ENCODE results near the gene EMP1.
"Not testable (repeated sequence)": the region's sequence is repeated elsewhere in the genome, so short reads cannot be mapped to it uniquely, and the experiment has no call there.

The EMP1 gene

GRCh38 chr12:13257356-13257875, 60.9 kb downstream of the EMP1 start:
- DNase-seq (ENCODE audit: low read depth), result no peak

GRCh38 chr12:13258197-13258596, 61.7 kb downstream of the EMP1 start:
- no peak for DNase-seq (ENCODE audit: low read depth)

- no peak for DNase-seq (ENCODE audit: low read depth)
Measured at GRCh38 chr12:13258717-13259119, 62.2 kb downstream of the EMP1 start.

DNA sequence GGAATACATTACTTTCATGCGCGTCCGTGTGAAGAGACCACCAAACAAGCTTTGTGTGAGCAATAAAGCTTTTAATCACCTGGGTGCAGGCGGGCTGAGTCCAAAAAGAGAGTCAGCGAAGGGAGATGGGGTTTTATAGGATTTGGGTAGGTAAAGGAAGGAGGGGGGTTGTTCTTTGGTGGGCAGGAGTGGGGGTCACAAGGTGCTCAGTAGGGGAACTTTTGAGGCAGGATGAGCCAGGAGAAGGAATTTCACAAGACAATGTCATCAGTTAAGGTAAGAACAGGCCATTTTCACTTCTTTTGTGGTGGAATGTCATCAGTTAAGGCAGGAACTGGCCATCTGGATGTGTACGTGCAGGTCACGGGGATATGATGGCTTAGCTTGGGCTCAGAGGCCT, 63.1 kb downstream of the EMP1 start:
- DNase-seq (ENCODE audit: low read depth), result not testable (repeated sequence)

DNA sequence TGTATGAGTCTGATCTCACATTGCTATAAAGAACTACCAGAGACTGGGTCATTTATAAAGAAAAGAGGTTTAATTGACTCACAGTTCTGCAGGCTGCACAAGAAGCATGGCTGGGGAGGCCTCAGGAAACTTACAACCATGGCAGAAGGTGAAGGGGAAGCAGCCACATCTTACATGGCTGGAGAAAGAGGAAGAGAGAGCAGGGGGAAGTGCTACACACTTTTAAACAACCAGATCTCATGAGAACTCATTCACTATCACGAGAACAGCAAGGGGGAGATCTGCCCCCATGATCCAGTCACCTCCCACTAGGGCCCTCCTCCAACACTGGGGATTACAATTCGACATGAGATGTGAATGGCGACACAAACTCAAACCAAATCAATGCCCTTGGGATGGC, 71.3 kb downstream of the EMP1 start:
- DNase-seq (ENCODE audit: low read depth), result not testable (repeated sequence)

DNA sequence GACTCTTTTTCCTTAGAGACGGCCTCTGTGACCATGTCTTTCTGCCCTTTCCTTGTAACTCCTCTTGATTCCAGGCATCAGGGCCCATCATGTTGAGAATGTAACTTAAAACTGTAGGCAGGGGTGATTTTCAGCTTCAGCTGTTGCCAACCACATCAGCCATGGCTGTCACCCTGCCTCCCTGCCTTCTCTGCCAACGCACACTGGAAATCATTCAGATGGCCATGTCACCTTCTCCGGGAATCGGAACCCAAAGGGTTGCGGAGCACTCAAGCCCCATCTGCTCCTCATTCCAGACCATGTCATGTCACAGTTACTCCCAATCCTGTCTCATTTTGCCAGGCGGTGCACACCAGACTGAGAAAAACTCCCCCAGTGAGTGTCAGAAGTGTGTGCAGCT, 72.1 kb downstream of the EMP1 start:
- DNase-seq (ENCODE audit: low read depth), result no peak
